ENCODE measurements around the gene SLC5A5. TPM values are rescaled to one million over a fixed set of nuclear protein-coding genes. Genes with fewer than 3 reads are reported as not detected.

The SLC5A5 gene
- polyA plus RNA-seq, 1 experiment, result not detected

- POLR2A ChIA-PET, result interaction anchor here (0.9 kb wide), 1 partner anchor 29 kb away, joined by 6 read pairs; the partner anchor contains the start of gene RPL18A
- peaks cover 6% of the 10 kb centered on the region; the same call in 1 of the 2 replicates for H3K9me3 ChIP-seq (ENCODE audit: control insufficient read depth, insufficient read depth, low read length)
- H3K27ac ChIP-seq (ENCODE audit: low read depth, low read length), result no peak overlapping the region
- CTCF ChIA-PET, result interaction anchor here (0.5 to 0.6 kb wide), 2 partner anchors 17 to 28 kb away, joined by 3 to 4 read pairs; partner anchors contain the start of gene JAK3
- TF ChIP-seq, protein P1, sequence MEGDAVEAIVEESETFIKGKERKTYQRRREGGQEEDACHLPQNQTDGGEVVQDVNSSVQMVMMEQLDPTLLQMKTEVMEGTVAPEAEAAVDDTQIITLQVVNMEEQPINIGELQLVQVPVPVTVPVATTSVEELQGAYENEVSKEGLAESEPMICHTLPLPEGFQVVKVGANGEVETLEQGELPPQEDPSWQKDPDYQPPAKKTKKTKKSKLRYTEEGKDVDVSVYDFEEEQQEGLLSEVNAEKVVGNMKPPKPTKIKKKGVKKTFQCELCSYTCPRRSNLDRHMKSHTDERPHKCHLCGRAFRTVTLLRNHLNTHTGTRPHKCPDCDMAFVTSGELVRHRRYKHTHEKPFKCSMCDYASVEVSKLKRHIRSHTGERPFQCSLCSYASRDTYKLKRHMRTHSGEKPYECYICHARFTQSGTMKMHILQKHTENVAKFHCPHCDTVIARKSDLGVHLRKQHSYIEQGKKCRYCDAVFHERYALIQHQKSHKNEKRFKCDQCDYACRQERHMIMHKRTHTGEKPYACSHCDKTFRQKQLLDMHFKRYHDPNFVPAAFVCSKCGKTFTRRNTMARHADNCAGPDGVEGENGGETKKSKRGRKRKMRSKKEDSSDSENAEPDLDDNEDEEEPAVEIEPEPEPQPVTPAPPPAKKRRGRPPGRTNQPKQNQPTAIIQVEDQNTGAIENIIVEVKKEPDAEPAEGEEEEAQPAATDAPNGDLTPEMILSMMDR (IDR thresholded peaks at IDR 0.05; ENCODE audit: low read depth, low read length), result no peak
- no peak for DNase-seq (ENCODE audit: low read depth, low spot score)
- H3K27me3 ChIP-seq (ENCODE audit: control insufficient read depth, insufficient read depth, low read length), result peaks cover 2% of the 10 kb centered on the region
- peak overlapping the region; percentile 45 for H3K4me3 ChIP-seq (ENCODE audit: low read depth, low read length)
Measured at GRCh38 chr19:17830567-17831418, 41.0 kb upstream of the SLC5A5 start.

DNA sequence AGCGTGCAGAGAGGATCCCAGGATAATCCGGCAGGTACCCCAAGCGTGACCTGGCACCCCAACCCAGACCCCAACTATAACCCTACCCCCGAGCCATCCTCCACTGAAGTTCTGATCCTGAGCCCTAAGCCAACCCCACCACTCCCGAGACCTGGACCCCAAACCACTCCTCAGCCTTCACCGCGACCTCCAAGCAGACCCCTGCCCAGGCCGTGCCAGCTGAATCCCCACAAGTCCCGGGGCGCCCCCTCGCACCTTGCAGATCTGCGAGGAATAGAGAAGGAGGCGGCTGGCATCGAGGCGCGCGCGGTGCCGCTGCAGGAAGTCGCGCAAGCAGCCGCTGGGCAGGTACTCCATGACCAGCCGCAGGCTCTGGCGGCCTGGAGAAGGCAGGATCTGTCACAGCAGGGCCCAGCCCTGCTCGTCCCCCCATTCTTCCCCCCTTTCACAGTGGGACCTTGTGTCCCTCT, 40.3 kb upstream of the SLC5A5 start:
- Histone ChIP-seq H3K4me3 (ENCODE audit: low read depth, low read length) (peak overlapping the region; percentile 45; the same call in 1 of the 2 replicates), H3K27ac (ENCODE audit: low read depth, low read length) (no peak overlapping the region), H3K27me3 (ENCODE audit: control insufficient read depth, insufficient read depth, low read length) (peaks cover 2% of the 10 kb centered on the region), H3K9me3 (ENCODE audit: control insufficient read depth, insufficient read depth, low read length) (peaks cover 6% of the 10 kb centered on the region; the same call in 1 of the 2 replicates)
- POLR2A ChIA-PET, result interaction anchor here (0.9 kb wide), 1 partner anchor 28 kb away, joined by 6 read pairs; the partner anchor contains the start of gene RPL18A
- TF ChIP-seq, protein P1 (IDR thresholded peaks at IDR 0.05; ENCODE audit: low read depth, low read length), result no peak
- CTCF ChIA-PET, result no interaction called here
- DNase-seq (ENCODE audit: low read depth, low spot score), result no peak

DNA sequence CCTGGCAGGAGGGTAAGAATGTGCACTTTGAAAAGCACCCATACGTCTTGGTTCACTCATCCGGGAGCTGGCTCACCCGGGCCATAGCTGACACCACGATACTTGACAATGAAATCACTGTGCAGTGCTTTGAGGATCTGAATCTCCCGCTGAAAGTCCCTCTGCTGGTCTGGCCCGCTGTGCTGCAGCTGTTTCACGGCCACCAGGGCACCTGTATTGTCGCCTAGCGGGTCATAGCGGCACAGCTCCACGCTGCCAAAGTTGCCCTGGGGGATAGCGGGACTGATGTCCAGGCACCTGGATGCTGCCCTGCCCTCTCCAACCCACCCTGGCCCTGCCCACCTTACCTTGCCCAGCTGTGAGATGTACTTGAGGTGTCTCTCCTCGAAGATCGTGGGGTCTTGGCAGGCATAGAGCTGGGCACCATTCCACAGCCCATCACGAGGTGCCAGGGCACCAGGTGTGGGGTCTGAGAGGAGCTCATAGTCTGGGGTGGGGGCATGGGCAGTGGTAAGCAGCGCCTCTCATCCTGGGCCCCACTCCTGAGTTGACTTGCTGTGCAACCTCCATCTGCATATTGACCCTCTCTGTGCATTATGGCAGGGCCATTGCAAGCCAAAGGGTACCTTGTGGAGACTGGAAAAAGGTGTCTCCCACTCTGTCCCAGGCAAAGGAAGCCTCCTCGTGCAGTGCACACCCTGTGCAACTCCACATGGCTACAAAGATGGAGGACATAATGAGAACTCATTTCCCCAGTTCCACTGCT, 39.1 kb upstream of the SLC5A5 start:
- DNase-seq (ENCODE audit: low read depth, low spot score), result no peak
- ChIA-PET POLR2A (no interaction called here), CTCF (interaction anchor here (0.5 to 0.7 kb wide), 2 partner anchors 17 to 676 kb away, joined by 3 read pairs; no protein-coding TSS in a partner anchor)
- no peak overlapping the region for H3K4me3 ChIP-seq (ENCODE audit: low read depth, low read length)
- H3K27me3 ChIP-seq (ENCODE audit: control insufficient read depth, insufficient read depth, low read length), result peaks cover 2% of the 10 kb centered on the region
- TF ChIP-seq, protein P1 (IDR thresholded peaks at IDR 0.05; ENCODE audit: low read depth, low read length), result no peak
- H3K27ac ChIP-seq (ENCODE audit: low read depth, low read length), result no peak overlapping the region
- peaks cover 6% of the 10 kb centered on the region; the same call in 1 of the 2 replicates for H3K9me3 ChIP-seq (ENCODE audit: control insufficient read depth, insufficient read depth, low read length)

DNA sequence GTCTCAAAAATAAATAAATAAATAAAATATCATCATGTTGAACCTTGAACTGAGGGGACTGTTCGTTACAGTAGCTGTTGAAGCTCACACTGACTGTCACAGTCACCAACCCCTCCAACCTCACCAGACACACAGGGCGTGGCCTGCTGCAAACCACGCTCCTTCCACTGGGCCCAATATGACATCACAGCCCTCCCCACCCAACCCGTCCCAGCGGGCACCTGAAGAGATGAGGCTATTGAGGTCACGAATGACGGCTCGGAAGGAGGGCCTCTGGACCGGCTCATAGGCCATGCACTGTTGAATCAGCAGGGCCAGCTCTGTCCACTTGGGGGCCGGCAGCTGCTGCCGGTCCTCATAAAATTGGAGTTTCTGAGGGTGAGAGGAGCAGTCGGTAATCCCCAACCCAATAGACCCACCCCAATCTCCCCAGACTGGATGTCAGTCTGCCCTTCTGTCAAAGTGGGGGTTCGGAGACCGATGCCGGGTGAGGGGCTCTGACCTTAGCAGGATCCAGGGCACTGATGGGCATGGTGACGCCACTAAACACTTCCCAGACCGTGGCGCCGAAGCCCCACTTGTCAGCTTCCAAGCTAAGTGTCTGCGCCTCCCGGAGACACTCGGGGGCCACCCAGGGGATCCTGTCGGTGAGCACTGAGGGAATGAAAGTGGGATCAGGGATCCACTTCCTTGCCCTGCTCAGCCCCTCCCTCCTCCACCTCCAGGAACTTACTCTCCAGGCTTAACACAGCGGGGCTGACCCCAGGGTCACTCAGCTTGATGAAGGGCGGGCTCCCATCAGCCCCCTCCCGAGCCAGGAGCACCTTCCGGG, 37.2 kb upstream of the SLC5A5 start:
- TF ChIP-seq, protein P1 (IDR thresholded peaks at IDR 0.05; ENCODE audit: low read depth, low read length), result peak; percentile 22
- peaks cover 6% of the 10 kb centered on the region for H3K27me3 ChIP-seq (ENCODE audit: control insufficient read depth, insufficient read depth, low read length)
- H3K4me3 ChIP-seq (ENCODE audit: low read depth, low read length), result no peak overlapping the region
- H3K9me3 ChIP-seq (ENCODE audit: control insufficient read depth, insufficient read depth, low read length), result peaks cover 6% of the 10 kb centered on the region; the same call in 1 of the 2 replicates
- no peak for DNase-seq (ENCODE audit: low read depth, low spot score)
- ChIA-PET POLR2A (no interaction called here), CTCF (interaction anchor here (0.5 kb wide), 1 partner anchor 25 kb away, joined by 3 read pairs; no protein-coding TSS in a partner anchor)
- H3K27ac ChIP-seq (ENCODE audit: low read depth, low read length), result no peak overlapping the region

Data from AG04450 (cell line).